HL-60 (cell line): Measurements from ENCODE around the gene MRAP2.

Experiments
- POLR2AphosphoS5 ChIP-seq: IDR thresholded peaks from 2 replicates; pipeline ENCODE4 v1.6.1; 2012; ENCODE audit warnings: low read depth
- SPI1 ChIP-seq: IDR thresholded peaks from 2 replicates; pipeline ENCODE4 v1.6.1; 2012; ENCODE audit warnings: low read depth, mild to moderate bottlenecking, borderline replicate concordance
- TF ChIP-seq, protein P1 (sequence below): IDR thresholded peaks from one replicate; pipeline ENCODE4 v1.5.1; 2011; ENCODE audit warnings: low read length, control low read depth, inconsistent platforms; ENCODE audit not compliant: insufficient read depth

DNA sequence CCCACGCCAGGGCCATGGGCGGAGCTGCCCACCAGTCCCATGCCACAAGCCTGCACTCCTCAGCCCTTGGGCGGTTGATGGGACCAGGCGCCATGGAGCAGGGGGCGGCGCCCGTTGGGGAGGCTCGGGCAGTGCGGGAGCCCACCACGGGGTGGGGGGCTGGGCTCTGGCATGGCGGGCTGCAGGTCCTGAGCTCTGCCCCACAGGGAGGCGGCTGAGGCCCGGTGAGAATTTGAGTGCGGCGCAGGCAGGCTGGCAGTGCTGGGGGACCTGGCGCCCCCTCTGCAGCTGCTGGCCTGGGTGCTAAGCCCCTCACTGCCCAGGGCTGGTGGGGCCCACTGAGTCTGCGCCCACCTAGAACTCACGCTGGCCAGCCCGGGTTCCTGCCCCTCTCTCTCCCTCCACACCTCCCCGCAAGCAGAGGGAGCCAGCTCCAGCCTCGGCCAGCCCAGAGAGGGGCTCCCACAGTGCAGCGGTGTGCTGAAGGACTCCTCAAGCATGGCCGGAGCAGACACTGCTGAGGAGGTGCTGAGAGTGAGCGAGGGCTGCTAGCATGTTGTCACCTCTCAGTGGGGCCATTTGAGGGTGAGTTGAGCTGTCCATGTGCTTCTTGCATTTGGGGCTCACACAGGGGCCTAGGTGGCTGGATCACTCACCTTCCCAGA lies 4.0 kb downstream of the MRAP2 start:
- TF ChIP-seq, protein P1, sequence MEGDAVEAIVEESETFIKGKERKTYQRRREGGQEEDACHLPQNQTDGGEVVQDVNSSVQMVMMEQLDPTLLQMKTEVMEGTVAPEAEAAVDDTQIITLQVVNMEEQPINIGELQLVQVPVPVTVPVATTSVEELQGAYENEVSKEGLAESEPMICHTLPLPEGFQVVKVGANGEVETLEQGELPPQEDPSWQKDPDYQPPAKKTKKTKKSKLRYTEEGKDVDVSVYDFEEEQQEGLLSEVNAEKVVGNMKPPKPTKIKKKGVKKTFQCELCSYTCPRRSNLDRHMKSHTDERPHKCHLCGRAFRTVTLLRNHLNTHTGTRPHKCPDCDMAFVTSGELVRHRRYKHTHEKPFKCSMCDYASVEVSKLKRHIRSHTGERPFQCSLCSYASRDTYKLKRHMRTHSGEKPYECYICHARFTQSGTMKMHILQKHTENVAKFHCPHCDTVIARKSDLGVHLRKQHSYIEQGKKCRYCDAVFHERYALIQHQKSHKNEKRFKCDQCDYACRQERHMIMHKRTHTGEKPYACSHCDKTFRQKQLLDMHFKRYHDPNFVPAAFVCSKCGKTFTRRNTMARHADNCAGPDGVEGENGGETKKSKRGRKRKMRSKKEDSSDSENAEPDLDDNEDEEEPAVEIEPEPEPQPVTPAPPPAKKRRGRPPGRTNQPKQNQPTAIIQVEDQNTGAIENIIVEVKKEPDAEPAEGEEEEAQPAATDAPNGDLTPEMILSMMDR, result no peak
- no peak for TF ChIP-seq POLR2AphosphoS5
- TF ChIP-seq SPI1, result no peak
